Measurements from ENCODE around the gene CCNY. TPM values are rescaled to one million over a fixed set of nuclear protein-coding genes. Genes with fewer than 3 reads are reported as not detected.

CCNY gene
- total and polyA plus RNA-seq, 2 of the 13 experiments (the other 11 are each of a cell fraction or from before 2014, with no cell fraction given): 48.2 to 54.7 TPM

DNA sequence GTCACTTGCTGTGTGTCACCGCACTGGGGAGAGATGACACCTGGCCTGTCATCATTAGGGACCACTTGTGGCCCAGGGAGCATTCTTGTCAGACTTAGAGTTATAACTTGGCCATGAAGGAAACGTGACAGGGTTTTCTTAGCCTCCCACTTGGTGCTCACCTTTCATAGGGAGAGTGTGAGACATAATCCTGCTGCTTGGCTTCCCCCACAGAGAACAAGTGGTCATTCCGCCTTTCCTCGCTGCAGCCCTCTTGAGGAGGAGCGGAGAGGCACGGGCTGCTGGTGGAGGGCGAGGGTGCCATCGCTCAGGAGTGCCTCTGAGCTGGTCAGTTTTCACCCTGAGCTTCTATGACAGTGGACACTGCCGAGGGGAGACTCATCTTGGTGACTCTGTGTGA, 143.8 kb downstream of the CCNY start:
- in situ Hi-C loops (cut with HindIII; ENCODE audit: extremely low pct_ligation_motif_present, low pct_unique_long_range_greater_than_20kb): no loop called here
- peak; percentile 88 for ATAC-seq
- POLR2A ChIA-PET: no interaction called here

More for the DNA sequence above, 143.8 kb downstream of the CCNY start:
- Histone ChIP-seq H3K4me1 (ENCODE audit: insufficient read depth, low read length) (peaks cover 13% of the 10 kb centered on the region), H3K9ac (ENCODE audit: insufficient read depth, low read depth, low read length) (no peak overlapping the region), H3K36me3 (replicated peaks in 1 of 2; ENCODE audit: control insufficient read depth in 1 of 2, insufficient read depth in 2 of 2, low read length in 2 of 2) (peaks cover 0 to 6% of the 10 kb centered on the region in 2 experiments; a peak in 3 of 5 replicates), H3K9me3 (ENCODE audit: low read length) (no peaks in the 10 kb centered on the region), H2AFZ (ENCODE audit: low read length) (no peak overlapping the region), H3K79me2 (ENCODE audit: insufficient read depth, low read length) (peaks cover 20% of the 10 kb centered on the region), H3K4me3 (replicated peaks in 1 of 3; ENCODE audit: insufficient read depth in 1 of 3, low read depth in 2 of 3, low read length in 3 of 3) (no peak overlapping the region), H4K20me1 (ENCODE audit: insufficient read depth, low read length) (no peaks in the 10 kb centered on the region), H3K4me2 (ENCODE audit: low read depth, low read length) (no peak overlapping the region), H3K27me3 (ENCODE audit: control insufficient read depth in 1 of 2, insufficient read depth in 2 of 2, low read length in 2 of 2) (no peaks in the 10 kb centered on the region), H3K27ac (ENCODE audit: extremely low read length, insufficient read depth, low read length) (no peak overlapping the region)
- 97% methylated on average over 9 of the region's 9 CpGs for WGBS (ENCODE audit: low lambda C conversion rate)
- DNase-seq (ENCODE audit: low spot score) (peak; percentile 12), FAIRE-seq (no peak)
- CTCF ChIA-PET (ENCODE audit: low intra/inter-chr PET ratio, low total read pairs): interaction anchor here (0.8 kb wide), 1 partner anchor 243 kb away, joined by 3 read pairs; no protein-coding TSS in a partner anchor
- BruUV-seq (replicated peaks): no TSS peak
- TF ChIP-seq THYN1 (CRISPR knock-in tag; IDR thresholded peaks at IDR 0.05; ENCODE audit: borderline replicate concordance, low read depth): no peak
- peak; percentile 61 for TF ChIP-seq STAG1 (CRISPR knock-in tag; IDR thresholded peaks at IDR 0.05)
- TF ChIP-seq, protein P1, sequence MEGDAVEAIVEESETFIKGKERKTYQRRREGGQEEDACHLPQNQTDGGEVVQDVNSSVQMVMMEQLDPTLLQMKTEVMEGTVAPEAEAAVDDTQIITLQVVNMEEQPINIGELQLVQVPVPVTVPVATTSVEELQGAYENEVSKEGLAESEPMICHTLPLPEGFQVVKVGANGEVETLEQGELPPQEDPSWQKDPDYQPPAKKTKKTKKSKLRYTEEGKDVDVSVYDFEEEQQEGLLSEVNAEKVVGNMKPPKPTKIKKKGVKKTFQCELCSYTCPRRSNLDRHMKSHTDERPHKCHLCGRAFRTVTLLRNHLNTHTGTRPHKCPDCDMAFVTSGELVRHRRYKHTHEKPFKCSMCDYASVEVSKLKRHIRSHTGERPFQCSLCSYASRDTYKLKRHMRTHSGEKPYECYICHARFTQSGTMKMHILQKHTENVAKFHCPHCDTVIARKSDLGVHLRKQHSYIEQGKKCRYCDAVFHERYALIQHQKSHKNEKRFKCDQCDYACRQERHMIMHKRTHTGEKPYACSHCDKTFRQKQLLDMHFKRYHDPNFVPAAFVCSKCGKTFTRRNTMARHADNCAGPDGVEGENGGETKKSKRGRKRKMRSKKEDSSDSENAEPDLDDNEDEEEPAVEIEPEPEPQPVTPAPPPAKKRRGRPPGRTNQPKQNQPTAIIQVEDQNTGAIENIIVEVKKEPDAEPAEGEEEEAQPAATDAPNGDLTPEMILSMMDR (CRISPR knock-in tag; IDR thresholded peaks at IDR 0.05): peak; percentile 52
- TF ChIP-seq, protein P2, sequence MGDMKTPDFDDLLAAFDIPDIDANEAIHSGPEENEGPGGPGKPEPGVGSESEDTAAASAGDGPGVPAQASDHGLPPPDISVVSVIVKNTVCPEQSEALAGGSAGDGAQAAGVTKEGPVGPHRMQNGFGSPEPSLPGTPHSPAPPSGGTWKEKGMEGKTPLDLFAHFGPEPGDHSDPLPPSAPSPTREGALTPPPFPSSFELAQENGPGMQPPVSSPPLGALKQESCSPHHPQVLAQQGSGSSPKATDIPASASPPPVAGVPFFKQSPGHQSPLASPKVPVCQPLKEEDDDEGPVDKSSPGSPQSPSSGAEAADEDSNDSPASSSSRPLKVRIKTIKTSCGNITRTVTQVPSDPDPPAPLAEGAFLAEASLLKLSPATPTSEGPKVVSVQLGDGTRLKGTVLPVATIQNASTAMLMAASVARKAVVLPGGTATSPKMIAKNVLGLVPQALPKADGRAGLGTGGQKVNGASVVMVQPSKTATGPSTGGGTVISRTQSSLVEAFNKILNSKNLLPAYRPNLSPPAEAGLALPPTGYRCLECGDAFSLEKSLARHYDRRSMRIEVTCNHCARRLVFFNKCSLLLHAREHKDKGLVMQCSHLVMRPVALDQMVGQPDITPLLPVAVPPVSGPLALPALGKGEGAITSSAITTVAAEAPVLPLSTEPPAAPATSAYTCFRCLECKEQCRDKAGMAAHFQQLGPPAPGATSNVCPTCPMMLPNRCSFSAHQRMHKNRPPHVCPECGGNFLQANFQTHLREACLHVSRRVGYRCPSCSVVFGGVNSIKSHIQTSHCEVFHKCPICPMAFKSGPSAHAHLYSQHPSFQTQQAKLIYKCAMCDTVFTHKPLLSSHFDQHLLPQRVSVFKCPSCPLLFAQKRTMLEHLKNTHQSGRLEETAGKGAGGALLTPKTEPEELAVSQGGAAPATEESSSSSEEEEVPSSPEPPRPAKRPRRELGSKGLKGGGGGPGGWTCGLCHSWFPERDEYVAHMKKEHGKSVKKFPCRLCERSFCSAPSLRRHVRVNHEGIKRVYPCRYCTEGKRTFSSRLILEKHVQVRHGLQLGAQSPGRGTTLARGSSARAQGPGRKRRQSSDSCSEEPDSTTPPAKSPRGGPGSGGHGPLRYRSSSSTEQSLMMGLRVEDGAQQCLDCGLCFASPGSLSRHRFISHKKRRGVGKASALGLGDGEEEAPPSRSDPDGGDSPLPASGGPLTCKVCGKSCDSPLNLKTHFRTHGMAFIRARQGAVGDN (CRISPR knock-in tag; IDR thresholded peaks at IDR 0.05): peak; percentile 23; the same call in 1 of the 2 replicates
- TF ChIP-seq ZBTB38 (CRISPR knock-in tag; IDR thresholded peaks at IDR 0.05): peak; percentile 66; the same call in 1 of the 2 replicates
- TF ChIP-seq TSC22D2 (CRISPR knock-in tag; IDR thresholded peaks at IDR 0.05; ENCODE audit: borderline replicate concordance): no peak
- TF ChIP-seq MTF1 (CRISPR knock-in tag; IDR thresholded peaks at IDR 0.05): no peak
- TF ChIP-seq, protein P3, sequence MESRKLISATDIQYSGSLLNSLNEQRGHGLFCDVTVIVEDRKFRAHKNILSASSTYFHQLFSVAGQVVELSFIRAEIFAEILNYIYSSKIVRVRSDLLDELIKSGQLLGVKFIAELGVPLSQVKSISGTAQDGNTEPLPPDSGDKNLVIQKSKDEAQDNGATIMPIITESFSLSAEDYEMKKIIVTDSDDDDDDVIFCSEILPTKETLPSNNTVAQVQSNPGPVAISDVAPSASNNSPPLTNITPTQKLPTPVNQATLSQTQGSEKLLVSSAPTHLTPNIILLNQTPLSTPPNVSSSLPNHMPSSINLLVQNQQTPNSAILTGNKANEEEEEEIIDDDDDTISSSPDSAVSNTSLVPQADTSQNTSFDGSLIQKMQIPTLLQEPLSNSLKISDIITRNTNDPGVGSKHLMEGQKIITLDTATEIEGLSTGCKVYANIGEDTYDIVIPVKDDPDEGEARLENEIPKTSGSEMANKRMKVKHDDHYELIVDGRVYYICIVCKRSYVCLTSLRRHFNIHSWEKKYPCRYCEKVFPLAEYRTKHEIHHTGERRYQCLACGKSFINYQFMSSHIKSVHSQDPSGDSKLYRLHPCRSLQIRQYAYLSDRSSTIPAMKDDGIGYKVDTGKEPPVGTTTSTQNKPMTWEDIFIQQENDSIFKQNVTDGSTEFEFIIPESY (CRISPR knock-in tag; IDR thresholded peaks at IDR 0.05): peak; percentile 66; the same call in 1 of the 2 replicates
- intact Hi-C loops (cut with micrococcal nuclease; ENCODE audit: unreplicated experiment): no loop called here

Measured in HepG2 (cell line).